ENCODE results near the gene IL17RA.

Gene IL17RA

DNA sequence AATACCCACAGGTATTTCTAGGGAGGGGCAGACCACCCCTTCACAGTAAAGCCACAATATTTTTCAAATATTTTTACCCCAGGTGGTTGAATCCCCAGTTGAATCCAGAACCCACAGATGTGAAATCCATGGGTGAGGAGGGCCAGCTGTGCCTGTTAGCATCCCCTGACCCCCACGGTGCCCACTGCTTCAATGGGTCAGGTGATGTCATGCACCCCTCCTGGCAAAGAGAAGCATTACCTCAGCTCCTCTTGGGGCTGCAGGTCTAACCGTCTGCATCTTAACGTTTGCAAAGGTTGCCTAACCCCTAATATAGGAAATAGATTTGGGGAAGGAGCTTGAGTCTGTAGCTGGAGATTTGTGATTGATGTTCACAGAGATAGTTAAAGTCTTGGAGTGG, 24.7 kb upstream of the IL17RA start:
- Histone ChIP-seq H3K9me3 (ENCODE audit: insufficient read depth, low read depth, low read length) (no peaks in the 10 kb centered on the region), H3K4me3 (ENCODE audit: low read length, poor library complexity, severe bottlenecking) (no peak overlapping the region), H3K4me2 (ENCODE audit: low read depth, low read length, poor library complexity, severe bottlenecking) (no peak overlapping the region), H4K20me1 (ENCODE audit: insufficient read depth, low read length, poor library complexity, severe bottlenecking) (no peaks in the 10 kb centered on the region), H3K4me1 (ENCODE audit: insufficient read depth, low read length, poor library complexity, severe bottlenecking) (peaks cover 11% of the 10 kb centered on the region), H3K79me2 (ENCODE audit: insufficient read depth, low read length) (no peaks in the 10 kb centered on the region), H3K9me2 (replicated peaks; ENCODE audit: low read depth, low read length) (no peaks in the 10 kb centered on the region), H2AFZ (ENCODE audit: low read length) (no peak overlapping the region), H3K9ac (ENCODE audit: low read depth, low read length, poor library complexity, severe bottlenecking) (no peak overlapping the region), H3K27me3 (ENCODE audit: insufficient read depth, low read length, poor library complexity, severe bottlenecking) (no peaks in the 10 kb centered on the region), H3K36me3 (ENCODE audit: insufficient read depth, low read length) (no peaks in the 10 kb centered on the region; the same call in 1 of the 2 replicates), H3F3A (ENCODE audit: low read depth) (no peaks in the 10 kb centered on the region)
- no peak for TF ChIP-seq EZH2phosphoT487 (IDR thresholded peaks at IDR 0.05; ENCODE audit: borderline replicate concordance)
- TF ChIP-seq, protein P1, sequence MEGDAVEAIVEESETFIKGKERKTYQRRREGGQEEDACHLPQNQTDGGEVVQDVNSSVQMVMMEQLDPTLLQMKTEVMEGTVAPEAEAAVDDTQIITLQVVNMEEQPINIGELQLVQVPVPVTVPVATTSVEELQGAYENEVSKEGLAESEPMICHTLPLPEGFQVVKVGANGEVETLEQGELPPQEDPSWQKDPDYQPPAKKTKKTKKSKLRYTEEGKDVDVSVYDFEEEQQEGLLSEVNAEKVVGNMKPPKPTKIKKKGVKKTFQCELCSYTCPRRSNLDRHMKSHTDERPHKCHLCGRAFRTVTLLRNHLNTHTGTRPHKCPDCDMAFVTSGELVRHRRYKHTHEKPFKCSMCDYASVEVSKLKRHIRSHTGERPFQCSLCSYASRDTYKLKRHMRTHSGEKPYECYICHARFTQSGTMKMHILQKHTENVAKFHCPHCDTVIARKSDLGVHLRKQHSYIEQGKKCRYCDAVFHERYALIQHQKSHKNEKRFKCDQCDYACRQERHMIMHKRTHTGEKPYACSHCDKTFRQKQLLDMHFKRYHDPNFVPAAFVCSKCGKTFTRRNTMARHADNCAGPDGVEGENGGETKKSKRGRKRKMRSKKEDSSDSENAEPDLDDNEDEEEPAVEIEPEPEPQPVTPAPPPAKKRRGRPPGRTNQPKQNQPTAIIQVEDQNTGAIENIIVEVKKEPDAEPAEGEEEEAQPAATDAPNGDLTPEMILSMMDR (conservative IDR thresholded peaks at IDR 0.05; ENCODE audit: low read length) = no peak

DNA sequence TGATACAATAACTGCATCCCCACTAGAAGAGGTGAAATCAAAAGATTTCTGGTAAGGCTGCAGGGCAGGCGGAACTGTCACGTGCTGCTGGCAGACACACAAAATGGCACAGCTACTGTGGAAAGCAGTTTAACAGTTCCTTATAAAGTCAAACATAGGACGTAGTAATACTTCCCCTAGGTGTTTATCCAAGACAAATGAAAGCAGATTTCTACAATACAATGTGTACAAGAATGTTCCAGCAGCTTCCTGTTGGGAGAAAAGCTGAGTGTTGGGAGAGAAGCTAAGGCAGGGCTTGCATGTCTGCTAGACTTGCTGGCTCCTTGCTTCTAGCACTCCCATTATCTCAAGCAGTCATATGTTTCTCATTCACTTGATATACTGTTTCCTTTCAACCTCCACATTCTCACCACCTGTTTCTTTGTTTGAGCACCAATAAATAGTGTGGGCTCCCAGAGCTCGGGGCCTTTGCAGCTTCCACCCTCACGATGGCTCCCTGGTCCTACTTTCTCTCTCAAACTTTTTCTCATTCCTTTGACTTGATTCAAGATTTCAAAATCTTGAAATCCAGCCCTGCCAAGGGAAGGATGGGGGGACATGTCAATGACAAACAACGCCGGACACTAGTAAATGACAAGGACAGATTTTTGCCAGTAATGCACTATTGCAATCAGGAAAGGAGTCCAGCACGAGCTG, 21.2 kb upstream of the IL17RA start:
- Histone ChIP-seq H3K4me1 (ENCODE audit: insufficient read depth, low read length, poor library complexity, severe bottlenecking) (peaks cover 11% of the 10 kb centered on the region), H3K4me3 (ENCODE audit: low read length, poor library complexity, severe bottlenecking) (no peak overlapping the region), H3K4me2 (ENCODE audit: low read depth, low read length, poor library complexity, severe bottlenecking) (peak overlapping the region; percentile 32), H3K36me3 (ENCODE audit: insufficient read depth, low read length) (no peaks in the 10 kb centered on the region), H3K9ac (ENCODE audit: low read depth, low read length, poor library complexity, severe bottlenecking) (no peak overlapping the region), H3K9me3 (ENCODE audit: insufficient read depth, low read depth, low read length) (no peaks in the 10 kb centered on the region), H2AFZ (ENCODE audit: low read length) (0 out of 2 replicates have a peak overlapping the region, but pooled peaks have one; percentile 53), H3K79me2 (ENCODE audit: insufficient read depth, low read length) (no peaks in the 10 kb centered on the region), H4K20me1 (ENCODE audit: insufficient read depth, low read length, poor library complexity, severe bottlenecking) (no peaks in the 10 kb centered on the region), H3K27me3 (ENCODE audit: insufficient read depth, low read length, poor library complexity, severe bottlenecking) (no peaks in the 10 kb centered on the region), H3K9me2 (replicated peaks; ENCODE audit: low read depth, low read length) (no peaks in the 10 kb centered on the region), H3F3A (ENCODE audit: low read depth) (no peaks in the 10 kb centered on the region)
- TF ChIP-seq EZH2phosphoT487 (IDR thresholded peaks at IDR 0.05; ENCODE audit: borderline replicate concordance) = no peak
- TF ChIP-seq, protein P1 (conservative IDR thresholded peaks at IDR 0.05; ENCODE audit: low read length) = no peak

DNA sequence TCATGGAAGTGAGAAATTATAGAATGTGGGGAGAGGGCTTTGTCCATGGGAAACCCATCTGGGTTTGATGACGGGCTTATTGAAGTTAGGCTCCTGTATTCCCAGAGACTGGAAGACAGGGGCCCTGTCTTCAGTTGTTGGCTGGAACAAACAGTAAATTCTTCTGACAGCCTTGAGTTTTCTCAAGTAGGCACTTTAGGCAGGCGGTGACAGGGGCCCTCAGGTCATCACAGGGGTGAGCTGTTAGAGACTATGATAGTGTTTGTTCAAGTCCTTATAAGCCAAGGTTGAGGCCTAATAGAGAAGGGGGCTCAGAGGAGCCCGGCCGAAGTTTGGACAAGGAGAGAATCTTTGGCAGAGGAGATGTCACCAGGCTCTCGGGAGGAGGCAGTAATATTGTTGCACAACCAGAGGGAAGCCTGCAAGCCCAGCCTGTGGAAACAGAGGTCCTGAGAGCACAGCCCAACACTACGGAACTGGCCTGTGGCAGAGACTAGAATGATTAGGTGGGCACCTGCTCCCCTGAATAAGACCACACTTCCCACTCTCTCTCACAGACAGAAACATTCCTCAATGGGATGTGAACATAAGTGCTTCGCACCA, 20.2 kb upstream of the IL17RA start:
- TF ChIP-seq EZH2phosphoT487 (IDR thresholded peaks at IDR 0.05; ENCODE audit: borderline replicate concordance) = no peak
- TF ChIP-seq, protein P1 (conservative IDR thresholded peaks at IDR 0.05; ENCODE audit: low read length) = no peak
- Histone ChIP-seq H3K79me2 (ENCODE audit: insufficient read depth, low read length) (no peaks in the 10 kb centered on the region), H3K4me2 (ENCODE audit: low read depth, low read length, poor library complexity, severe bottlenecking) (no peak overlapping the region), H4K20me1 (ENCODE audit: insufficient read depth, low read length, poor library complexity, severe bottlenecking) (no peaks in the 10 kb centered on the region), H3F3A (ENCODE audit: low read depth) (no peaks in the 10 kb centered on the region), H3K4me3 (ENCODE audit: low read length, poor library complexity, severe bottlenecking) (no peak overlapping the region), H3K36me3 (ENCODE audit: insufficient read depth, low read length) (no peaks in the 10 kb centered on the region), H3K27me3 (ENCODE audit: insufficient read depth, low read length, poor library complexity, severe bottlenecking) (no peaks in the 10 kb centered on the region), H3K9me2 (replicated peaks; ENCODE audit: low read depth, low read length) (no peaks in the 10 kb centered on the region), H3K9ac (ENCODE audit: low read depth, low read length, poor library complexity, severe bottlenecking) (no peak overlapping the region), H3K9me3 (ENCODE audit: insufficient read depth, low read depth, low read length) (no peaks in the 10 kb centered on the region), H2AFZ (ENCODE audit: low read length) (no peak overlapping the region), H3K4me1 (ENCODE audit: insufficient read depth, low read length, poor library complexity, severe bottlenecking) (peaks cover 11% of the 10 kb centered on the region)
